ENCODE data around the gene CCDC27.
"Not testable (repeated sequence)": the region's sequence is repeated elsewhere in the genome, so short reads cannot be mapped to it uniquely, and the experiment has no call there.

The CCDC27 gene

GRCh38 chr1:3742439-3743298, 9.6 kb upstream of the CCDC27 start:
- Mint-ChIP-seq H3K9me3 (no peaks in the 10 kb centered on the region), H3K4me1 (peaks cover 26% of the 10 kb centered on the region), H3K27ac (no peak overlapping the region), H3K4me3 (no peak overlapping the region), H3K27me3 (no peaks in the 10 kb centered on the region)
- no peak for DNase-seq
- no peak for ATAC-seq

- Mint-ChIP-seq H3K4me3 (no peak overlapping the region), H3K27me3 (no peaks in the 10 kb centered on the region), H3K27ac (peak overlapping the region in 1 of 2 donors; percentile 10), H3K4me1 (peaks cover 34% of the 10 kb centered on the region), H3K9me3 (no peaks in the 10 kb centered on the region)
- ATAC-seq = no peak
- DNase-seq = no peak
Measured at GRCh38 chr1:3743421-3743820, 8.8 kb upstream of the CCDC27 start.

GRCh38 chr1:3743826-3744225, 8.4 kb upstream of the CCDC27 start:
- H3K27me3 Mint-ChIP-seq = no peaks in the 10 kb centered on the region
- no peak overlapping the region for H3K27ac Mint-ChIP-seq

GRCh38 chr1:3744646-3745045, 7.6 kb upstream of the CCDC27 start:
- Mint-ChIP-seq H3K4me3 (no peak overlapping the region), H3K4me1 (peaks cover 34% of the 10 kb centered on the region), H3K9me3 (no peaks in the 10 kb centered on the region), H3K27me3 (no peaks in the 10 kb centered on the region), H3K27ac (no peak overlapping the region)
- no peak for DNase-seq
- no peak for ATAC-seq

More at GRCh38 chr1:3743826-3744225, 8.4 kb upstream of the CCDC27 start:
- Mint-ChIP-seq H3K4me1 (peaks cover 34% of the 10 kb centered on the region), H3K4me3 (no peak overlapping the region), H3K9me3 (no peaks in the 10 kb centered on the region)
- DNase-seq (no peak), ATAC-seq (no peak)

GRCh38 chr1:3745071-3745470, 7.2 kb upstream of the CCDC27 start:
- no peaks in the 10 kb centered on the region for H3K9me3 Mint-ChIP-seq
- peaks cover 34% of the 10 kb centered on the region for H3K4me1 Mint-ChIP-seq
- ATAC-seq = no peak
- no peak overlapping the region for H3K27ac Mint-ChIP-seq
- DNase-seq = no peak
- H3K4me3 Mint-ChIP-seq = peak overlapping the region; percentile 84 to 88
- no peaks in the 10 kb centered on the region for H3K27me3 Mint-ChIP-seq

- no peaks in the 10 kb centered on the region for H3K9me3 Mint-ChIP-seq
- DNase-seq = no peak
- no peaks in the 10 kb centered on the region for H3K27me3 Mint-ChIP-seq
- H3K4me1 Mint-ChIP-seq = peaks cover 34% of the 10 kb centered on the region
- H3K27ac Mint-ChIP-seq = peak overlapping the region; percentile 19 to 40
- peak overlapping the region; percentile 84 to 88 for H3K4me3 Mint-ChIP-seq
- ATAC-seq = no peak
Measured at GRCh38 chr1:3745590-3746381, 6.5 kb upstream of the CCDC27 start.

- Mint-ChIP-seq H3K4me3 (peak overlapping the region; percentile 84 to 88), H3K4me1 (peaks cover 34% of the 10 kb centered on the region), H3K27ac (peak overlapping the region; percentile 57 to 78), H3K9me3 (no peaks in the 10 kb centered on the region), H3K27me3 (no peaks in the 10 kb centered on the region)
- no peak for ATAC-seq
- no peak for DNase-seq
Measured at GRCh38 chr1:3746389-3746829, 5.8 kb upstream of the CCDC27 start.

- DNase-seq (peak; percentile 80 to 87), ATAC-seq (peak; percentile 98)
- Mint-ChIP-seq H3K4me1 (peaks cover 34% of the 10 kb centered on the region), H3K27me3 (no peaks in the 10 kb centered on the region), H3K4me3 (peak overlapping the region; percentile 84 to 88), H3K9me3 (no peaks in the 10 kb centered on the region), H3K27ac (peak overlapping the region; percentile 57 to 78)
Measured at GRCh38 chr1:3746830-3747521, 5.3 kb upstream of the CCDC27 start.

GRCh38 chr1:3747522-3747848, 4.8 kb upstream of the CCDC27 start:
- ATAC-seq (no peak), DNase-seq (no peak)
- H3K4me3 Mint-ChIP-seq = peak overlapping the region; percentile 71 to 79
- no peaks in the 10 kb centered on the region for H3K27me3 Mint-ChIP-seq
- H3K27ac Mint-ChIP-seq = no peak overlapping the region
- H3K4me1 Mint-ChIP-seq = peaks cover 34% of the 10 kb centered on the region
- no peaks in the 10 kb centered on the region for H3K9me3 Mint-ChIP-seq

GRCh38 chr1:3747903-3748302, 4.3 kb upstream of the CCDC27 start:
- peaks cover 34% of the 10 kb centered on the region for H3K4me1 Mint-ChIP-seq
- peak overlapping the region; percentile 71 to 79 for H3K4me3 Mint-ChIP-seq
- no peak for ATAC-seq
- H3K27me3 Mint-ChIP-seq = no peaks in the 10 kb centered on the region
- peak overlapping the region in 1 of 2 donors; percentile 74 for H3K27ac Mint-ChIP-seq
- DNase-seq = no peak
- H3K9me3 Mint-ChIP-seq = no peaks in the 10 kb centered on the region

GRCh38 chr1:3748316-3748900, 3.8 kb upstream of the CCDC27 start:
- not testable (repeated sequence) for H3K9me3 Mint-ChIP-seq, DNase-seq, H3K27me3 Mint-ChIP-seq, ATAC-seq
- H3K4me3 Mint-ChIP-seq = peak overlapping the region; percentile 71 to 79
- peaks cover 34% of the 10 kb centered on the region for H3K4me1 Mint-ChIP-seq
- peak overlapping the region in 1 of 2 donors; percentile 74 for H3K27ac Mint-ChIP-seq

GRCh38 chr1:3749512-3749911, 2.7 kb upstream of the CCDC27 start:
- H3K27me3 Mint-ChIP-seq = no peaks in the 10 kb centered on the region
- H3K27ac Mint-ChIP-seq = no peak overlapping the region
- H3K4me1 Mint-ChIP-seq = peaks cover 32% of the 10 kb centered on the region
- DNase-seq (no peak), ATAC-seq (no peak)
- no peak overlapping the region for H3K4me3 Mint-ChIP-seq
- no peaks in the 10 kb centered on the region for H3K9me3 Mint-ChIP-seq

GRCh38 chr1:3750741-3751140, 1.5 kb upstream of the CCDC27 start:
- Mint-ChIP-seq H3K27me3 (no peaks in the 10 kb centered on the region), H3K4me3 (no peak overlapping the region), H3K27ac (no peak overlapping the region), H3K9me3 (no peaks in the 10 kb centered on the region), H3K4me1 (peaks cover 20% of the 10 kb centered on the region)
- DNase-seq = no peak
- no peak for ATAC-seq

GRCh38 chr1:3753656-3754454, 1.6 kb downstream of the CCDC27 start:
- no peaks in the 10 kb centered on the region for H3K4me1 Mint-ChIP-seq
- peak overlapping the region in 1 of 2 donors; percentile 42 for H3K27ac Mint-ChIP-seq
- ATAC-seq (no peak), DNase-seq (no peak)
- H3K9me3 Mint-ChIP-seq = no peaks in the 10 kb centered on the region
- H3K27me3 Mint-ChIP-seq = peaks cover 10% of the 10 kb centered on the region
- H3K4me3 Mint-ChIP-seq = no peak overlapping the region

GRCh38 chr1:3756394-3756793, 4.1 kb downstream of the CCDC27 start:
- Mint-ChIP-seq H3K27ac (peak overlapping the region in 1 of 2 donors; percentile 61), H3K27me3 (peaks cover 34% of the 10 kb centered on the region), H3K4me1 (no peaks in the 10 kb centered on the region), H3K9me3 (no peaks in the 10 kb centered on the region), H3K4me3 (no peak overlapping the region)
- DNase-seq (no peak), ATAC-seq (no peak)

All from stimulated activated naive CD8-positive, alpha-beta T cell treated with anti-CD3 and anti-CD28 coated beads, Interleukin-15, amount 100 ng/mL, for 72 hours (primary cell).